Measurements from ENCODE around the gene NOX5.
"Not testable (repeated sequence)": the region's sequence is repeated elsewhere in the genome, so short reads cannot be mapped to it uniquely, and the experiment has no call there.

Gene NOX5

DNA sequence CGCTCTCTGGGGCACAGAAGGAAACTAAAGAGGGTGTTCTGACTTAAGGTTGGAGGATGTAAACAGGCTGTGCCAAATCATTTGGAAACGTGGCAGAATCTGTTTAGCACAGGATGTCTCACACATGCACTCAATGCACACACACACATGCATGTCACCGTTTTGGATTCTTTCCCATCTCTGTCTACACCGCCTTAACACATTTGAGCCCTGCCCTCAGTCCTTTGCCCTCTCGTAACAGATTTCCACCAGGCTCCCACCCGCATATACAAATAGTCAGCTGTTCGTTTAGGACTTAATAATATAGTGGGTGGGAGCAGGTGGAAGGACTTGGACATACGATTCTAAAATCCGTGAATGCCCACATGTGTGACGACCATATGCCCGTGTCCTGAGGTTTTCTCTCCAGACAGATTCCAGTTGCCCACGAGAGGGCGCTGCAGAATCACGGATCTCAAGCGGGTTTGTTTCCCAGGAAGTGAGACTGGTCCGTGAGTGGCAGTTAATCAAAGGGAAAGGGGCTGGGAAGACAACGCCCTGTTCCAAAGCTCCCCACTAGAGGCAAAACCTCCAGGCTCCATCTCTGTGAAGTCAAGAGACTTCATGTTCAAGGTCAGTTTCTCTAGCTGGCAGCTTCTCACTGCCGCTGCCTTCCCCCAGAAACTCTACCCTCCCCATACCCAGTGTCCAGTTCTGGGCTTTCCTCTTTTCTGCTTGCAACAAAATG is 44.5 kb downstream of the NOX5 start:
- peak; percentile 69 for DNase-seq (ENCODE audit: low spot score)

DNA sequence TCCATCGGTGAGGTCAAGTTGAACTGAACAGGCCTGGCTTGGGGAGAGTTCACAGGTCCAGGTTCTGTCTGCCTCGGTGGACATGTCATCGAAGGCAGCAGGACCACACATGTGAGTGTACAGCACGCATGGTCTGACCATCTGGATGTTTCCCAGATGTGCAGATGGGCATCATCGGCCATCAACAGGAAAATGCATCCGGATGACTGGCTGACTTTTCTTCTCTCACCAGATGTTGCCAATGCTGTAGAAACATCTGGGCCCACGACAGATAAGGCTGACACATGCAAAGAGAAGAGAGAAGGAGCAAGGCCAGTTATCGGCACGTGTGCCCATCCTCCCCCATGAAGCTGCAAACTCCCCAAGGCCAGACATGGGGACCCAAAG is 45.1 kb downstream of the NOX5 start:
- DNase-seq (ENCODE audit: low spot score), result no peak

DNA sequence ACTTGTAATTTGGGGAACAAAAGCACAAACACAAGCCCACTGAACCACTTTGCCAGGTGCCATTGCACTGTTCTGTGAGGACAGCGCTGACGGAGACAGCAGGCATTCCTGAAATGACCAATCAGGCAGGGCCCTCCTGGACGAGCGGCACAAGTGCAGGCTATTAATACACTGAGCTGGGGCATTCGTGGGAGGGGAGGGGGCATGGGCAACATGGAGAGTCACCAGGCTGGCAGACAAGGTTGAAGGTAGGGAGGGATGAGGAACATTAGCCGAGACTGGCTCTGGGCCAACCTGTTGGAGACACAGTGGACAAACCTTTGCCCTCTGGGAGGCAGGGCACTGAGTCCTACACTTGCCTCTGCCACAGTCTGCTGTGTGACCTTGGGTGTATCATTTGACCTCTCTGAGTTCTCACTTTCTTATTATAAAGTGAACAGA is 45.6 kb downstream of the NOX5 start:
- DNase-seq (ENCODE audit: low spot score), result no peak

DNA sequence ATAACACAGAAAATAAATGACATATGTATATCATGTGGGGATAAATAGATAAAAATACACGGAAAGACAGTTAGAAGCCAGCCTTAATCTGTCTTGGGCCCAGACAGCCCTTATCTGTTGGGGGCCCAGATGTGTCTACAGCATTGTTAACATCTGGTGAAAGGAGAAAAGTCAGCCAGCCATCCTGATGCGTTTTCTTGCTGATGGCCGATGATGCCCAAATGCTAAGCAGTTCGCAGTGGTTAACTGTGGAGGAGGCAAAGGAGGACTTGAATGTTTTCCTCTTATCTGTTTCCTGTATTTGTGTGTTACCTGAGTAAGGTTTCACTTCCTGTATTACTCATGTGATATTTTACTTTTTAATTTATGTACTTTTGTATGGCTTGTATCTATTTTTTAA is 46.2 kb downstream of the NOX5 start:
- DNase-seq (ENCODE audit: low spot score), result peak; percentile 14

DNA sequence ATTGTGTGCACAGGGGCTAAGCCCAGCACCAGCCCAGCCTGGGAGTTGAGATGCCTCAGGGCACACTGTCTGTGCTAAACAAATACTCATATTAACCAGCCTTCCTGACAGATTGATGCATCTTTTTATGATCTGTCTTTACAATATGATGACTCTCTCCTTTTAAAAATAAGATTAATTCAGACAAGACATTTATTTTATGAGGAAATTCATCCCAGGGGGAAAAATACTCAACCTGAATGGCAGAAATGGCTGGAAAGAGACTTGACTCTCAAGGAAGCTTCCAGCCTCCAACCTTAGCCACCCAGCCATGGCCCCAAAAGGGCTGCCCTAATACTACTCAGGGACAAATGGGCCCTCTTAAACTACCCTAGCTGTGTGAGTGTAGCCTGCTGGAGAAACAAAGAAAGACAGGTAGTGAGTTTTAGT is 46.9 kb downstream of the NOX5 start:
- DNase-seq (ENCODE audit: low spot score), result no peak

DNA sequence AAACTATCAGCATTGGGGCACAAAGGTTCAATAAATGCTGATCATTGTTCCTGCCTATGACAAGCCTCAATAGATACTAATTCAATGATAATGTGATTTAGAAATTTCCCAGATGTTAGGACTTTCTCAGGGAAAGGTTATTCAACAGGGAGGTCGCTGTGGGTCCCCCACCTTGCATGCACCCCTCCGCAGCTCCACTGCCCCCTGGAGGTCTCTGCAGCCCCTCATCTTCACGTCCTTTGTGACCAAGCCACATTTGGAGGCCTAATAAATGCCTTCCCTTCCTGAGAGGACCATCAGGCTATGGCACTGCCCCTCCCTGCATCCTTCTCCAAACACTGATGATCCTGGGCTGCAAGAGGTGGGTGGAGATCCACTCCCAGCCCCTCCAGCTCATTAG is 50.2 kb downstream of the NOX5 start:
- no peak for DNase-seq (ENCODE audit: low spot score)

DNA sequence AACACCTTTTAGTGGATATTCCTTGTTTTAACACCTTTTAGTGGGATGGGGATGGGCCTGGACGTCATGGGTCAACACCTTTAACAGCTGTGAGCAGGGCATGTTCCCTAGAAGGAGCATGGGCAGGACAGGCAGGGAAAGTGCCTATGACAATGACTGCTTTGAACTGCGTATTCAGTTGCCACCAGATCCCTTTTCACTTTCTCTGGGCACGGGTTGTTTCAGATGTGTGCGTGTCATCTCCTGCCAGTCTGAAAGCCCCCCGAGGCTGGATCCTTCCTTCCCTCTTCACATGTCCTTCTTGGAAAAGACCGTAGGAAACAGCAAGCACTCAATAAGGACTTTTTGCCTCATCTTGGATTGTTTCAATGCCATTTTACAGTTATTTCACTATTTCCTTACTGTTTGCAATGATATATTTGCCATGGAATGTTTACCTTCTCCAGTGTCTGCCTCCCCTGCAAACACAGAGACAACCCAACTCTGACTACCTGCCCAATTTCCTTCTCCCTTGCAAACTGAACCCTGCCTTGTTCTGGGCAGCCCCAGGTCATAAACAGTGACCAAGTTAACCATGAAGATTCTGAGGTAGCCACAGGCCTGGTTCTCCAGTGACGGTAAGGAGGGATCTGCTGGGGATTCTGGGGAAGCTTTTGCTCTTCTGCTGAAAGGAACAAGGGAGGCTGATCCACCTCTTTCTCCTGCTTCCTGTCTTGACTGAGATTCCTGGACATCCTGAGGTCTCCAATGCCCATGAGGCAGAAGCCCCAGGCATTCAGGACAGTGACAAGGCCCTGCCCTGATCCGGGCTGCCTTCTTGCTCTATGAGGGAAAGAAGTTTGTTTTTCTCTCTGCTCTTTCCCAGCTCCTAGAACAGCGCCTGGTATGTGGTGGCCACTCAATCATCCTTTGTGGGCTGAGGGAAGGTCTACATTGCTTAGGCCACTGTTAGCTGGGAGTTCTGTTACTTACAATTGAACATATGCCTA is 51.8 kb downstream of the NOX5 start:
- no peak for DNase-seq (ENCODE audit: low spot score)

DNA sequence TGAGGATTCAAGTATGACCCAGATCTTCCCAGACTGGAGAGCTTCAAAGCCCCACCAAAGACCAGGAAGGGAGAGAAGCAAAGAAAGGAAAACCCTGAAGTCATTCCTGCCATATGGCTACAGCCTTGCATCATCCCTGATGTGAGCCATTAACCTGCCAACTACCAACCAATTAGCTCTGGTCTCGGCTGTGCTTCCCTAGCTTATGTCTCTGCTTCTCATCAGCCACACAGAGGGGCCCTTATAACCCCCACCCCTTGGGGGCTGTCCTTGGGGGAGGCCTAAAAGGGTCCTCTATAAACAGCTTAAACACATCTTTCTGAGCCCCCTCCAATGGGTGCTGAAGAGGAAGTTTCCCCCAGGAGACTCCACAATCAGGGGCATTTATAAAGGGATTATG is 52.8 kb downstream of the NOX5 start:
- no peak for DNase-seq (ENCODE audit: low spot score)

DNA sequence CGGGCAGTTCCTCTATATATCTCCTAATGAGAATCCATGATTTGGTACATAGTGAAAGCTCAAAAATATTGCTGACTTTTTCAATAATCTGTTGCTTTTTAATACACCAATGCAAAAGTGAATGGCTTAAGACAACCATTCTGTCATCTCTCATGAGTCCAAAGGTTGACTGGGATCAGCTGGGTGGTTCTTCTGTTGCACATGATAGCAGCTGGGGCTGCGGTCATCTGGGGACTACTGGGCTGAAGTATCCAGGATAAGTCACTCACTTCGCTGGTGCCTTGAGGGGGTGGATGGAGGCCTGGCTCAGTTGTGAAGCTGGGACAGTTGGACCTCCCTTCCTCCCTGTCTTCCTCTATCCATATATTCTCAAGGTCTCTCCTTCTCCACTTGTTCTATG is 53.7 kb downstream of the NOX5 start:
- DNase-seq (ENCODE audit: low spot score), result no peak

DNA sequence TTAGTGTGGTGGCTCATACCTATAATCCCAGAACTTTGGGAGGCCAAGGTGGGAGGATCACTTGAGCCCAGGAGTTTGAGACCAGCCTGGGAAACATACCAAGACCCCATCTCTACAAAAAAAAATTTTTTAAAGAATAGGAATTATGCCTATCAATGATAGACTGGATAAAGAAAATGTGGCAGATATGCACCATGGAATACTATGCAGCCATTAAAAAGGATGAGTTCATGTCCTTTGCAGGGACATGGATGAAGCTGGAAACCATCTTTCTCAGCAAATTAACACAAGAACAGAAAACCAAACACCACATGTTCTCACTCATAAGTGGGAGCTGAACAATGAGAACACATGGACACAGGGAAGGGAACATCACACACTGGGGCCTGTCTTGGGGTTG is 54.8 kb downstream of the NOX5 start:
- not testable (repeated sequence) for DNase-seq (ENCODE audit: low spot score)

DNA sequence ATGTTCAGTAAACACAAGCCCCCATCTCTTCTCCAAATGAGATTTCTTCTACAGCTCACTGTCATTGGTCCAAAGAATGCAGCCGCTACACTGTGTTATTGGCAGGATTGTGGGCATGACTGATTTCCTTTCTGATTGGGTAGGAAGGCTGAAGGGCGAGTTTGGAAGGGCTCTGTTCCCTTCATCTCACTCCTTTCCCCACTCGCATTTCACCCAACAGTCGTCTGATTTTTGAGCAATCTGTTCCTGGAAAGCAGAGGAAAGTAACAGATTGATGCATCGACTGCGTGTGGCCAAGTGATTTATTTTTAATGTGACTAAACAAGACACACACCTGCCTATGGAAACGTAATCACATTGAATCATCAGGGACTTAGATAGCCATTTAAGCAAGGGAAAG is 55.5 kb downstream of the NOX5 start:
- DNase-seq (ENCODE audit: low spot score), result no peak

DNA sequence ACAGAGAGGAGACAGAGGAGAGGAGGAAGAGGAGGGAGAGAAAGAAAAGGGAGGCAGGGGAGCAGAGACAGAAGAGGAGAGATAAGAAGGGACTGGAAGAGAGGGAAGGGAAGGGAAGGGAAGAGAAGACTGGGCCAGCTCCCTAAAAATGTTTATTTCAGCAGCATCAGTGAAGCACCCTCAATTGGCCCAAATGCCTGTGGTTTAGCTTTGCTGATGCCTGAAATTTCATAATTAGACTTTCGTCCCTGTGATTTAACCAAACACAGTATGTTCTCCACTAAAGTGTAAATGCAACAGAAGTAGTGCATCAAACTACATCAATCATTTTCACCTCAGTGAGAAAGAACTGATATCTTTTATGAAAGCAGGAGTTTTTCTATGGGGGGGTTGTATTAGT is 55.9 kb downstream of the NOX5 start:
- DNase-seq (ENCODE audit: low spot score), result no peak

DNA sequence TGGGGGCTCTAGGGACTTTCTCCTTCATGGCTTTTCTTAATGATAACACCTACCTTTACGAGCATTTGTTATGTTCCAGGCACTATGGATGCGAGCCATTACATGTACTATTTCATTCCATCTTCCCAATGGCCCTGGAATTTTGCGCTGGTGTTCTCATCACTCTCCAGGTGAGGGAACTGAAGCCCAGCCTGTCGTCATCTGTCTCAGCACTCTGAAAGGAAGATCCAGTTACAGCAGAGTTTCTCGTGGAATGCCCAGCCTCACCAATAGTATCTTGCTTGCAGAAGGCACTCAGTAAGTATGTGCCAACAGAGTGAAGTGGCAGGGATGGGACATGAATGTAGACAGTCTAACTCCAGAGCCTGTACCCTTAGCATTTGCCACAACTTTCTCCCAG is 56.8 kb downstream of the NOX5 start:
- DNase-seq (ENCODE audit: low spot score), result no peak

DNA sequence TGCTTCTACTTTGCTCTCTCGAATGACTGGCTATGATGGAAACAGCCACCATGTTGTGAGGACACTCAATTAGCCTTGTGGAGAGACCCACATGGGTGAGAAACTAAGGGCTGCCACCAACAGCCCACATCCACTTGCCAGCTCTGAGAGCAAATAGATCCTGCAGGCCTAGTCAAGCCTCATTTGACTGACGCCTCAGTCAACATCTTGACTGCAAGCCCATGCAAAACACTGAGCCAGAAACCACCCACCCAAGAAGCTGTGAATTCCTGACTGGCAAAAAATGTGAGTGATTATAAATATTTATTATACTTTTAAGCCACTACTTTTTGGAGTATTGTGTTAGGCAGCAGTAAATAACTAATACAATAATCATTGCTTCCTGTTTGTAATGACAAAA is 58.4 kb downstream of the NOX5 start:
- DNase-seq (ENCODE audit: low spot score), result no peak

DNA sequence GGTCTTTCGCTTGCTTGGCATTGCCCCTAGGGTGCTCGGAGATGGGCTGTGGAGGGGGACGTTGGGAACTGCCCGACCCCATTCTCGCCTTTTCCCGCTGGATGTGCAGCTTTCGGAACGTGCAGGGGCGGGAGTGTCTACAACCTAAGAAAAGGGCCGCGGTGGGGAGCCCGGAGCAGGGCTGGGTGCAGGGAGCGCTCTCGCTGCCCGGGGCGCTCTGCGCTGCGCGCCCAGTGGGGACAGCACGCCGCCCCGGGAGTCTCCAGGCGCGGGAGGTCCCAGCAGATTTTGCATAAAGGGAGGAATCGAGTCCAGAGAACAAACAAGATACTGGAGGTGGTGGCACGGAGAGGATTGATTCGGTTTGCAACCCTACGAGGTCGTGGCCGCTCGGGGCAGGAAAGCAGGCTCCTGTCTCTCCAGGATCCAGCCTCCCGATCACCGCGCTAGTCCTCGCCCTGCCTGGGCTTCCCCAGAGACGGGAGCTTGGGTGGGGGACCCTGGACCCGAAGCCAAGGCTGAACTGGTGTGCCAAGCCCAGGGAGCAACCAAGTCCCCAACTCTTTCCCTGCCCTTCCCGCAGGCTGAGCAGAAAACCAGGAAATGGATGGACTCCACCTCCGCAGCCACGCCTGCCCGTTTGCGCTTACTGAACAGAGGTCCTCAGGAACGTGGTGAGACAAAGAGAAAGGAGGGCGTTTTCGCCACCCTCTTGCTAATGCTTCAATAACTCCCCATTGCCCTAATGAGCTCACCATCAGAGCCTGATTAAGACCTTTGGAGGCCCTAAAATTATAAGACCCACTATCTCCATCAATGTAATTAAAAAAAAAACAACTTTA is 59.7 kb downstream of the NOX5 start:
- no peak for DNase-seq (ENCODE audit: low spot score)

DNA sequence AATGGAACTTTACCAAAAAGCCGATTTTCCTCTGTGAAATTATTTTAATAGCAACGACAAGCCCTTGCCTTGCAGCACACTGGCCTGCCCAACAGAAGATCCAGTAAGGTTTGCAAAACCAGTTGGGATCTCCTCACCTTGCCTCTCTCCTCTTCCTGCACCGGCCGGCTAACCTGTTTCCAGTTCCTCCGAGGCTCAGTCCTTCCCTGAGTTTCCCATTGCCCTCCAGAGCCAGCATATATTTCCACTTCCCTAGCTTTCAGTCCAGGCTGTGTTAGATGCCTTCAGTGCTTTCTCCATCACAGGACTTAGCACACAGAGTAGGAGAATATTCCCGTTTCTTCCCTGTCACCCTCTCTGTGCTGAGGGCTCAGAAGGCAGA is 60.3 kb downstream of the NOX5 start:
- no peak for DNase-seq (ENCODE audit: low spot score)

DNA sequence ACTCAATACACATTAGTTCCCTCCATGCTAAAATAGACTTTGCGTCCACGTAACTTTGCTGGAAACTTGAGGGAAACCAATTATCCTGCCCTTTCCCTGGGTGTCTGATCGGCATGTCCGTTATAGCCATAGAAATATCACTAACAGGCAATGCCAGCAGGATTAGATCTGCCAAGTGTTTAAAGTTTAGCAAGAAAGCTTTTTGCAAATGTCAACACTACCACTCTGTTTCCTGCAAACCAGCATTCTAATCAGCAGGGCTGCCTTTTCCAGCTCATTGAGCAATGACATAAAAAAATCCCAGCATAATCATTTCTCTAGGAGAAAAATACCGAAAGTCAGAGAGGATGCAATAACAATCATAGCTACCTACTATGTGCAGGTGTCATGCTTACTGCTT is 60.9 kb downstream of the NOX5 start:
- DNase-seq (ENCODE audit: low spot score), result no peak

DNA sequence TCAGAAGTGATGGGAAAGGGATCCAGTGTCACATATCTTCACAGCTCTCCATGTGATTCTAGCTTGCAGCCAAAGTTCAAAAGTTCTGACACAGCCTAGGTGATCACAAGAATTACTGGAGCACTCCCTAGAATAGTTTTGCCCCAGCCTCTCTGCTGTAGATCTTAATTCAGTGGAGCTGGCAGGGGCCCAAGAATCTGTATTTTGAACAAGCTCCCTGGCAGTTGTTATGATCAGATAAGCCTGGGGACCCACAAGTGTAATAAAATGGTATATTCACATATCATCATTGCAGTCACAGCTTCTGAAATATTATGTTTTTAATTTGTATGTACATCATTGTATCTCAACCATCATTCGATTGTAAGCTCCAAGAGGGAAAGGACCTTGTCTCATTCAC is 62.3 kb downstream of the NOX5 start:
- no peak for DNase-seq (ENCODE audit: low spot score)

DNA sequence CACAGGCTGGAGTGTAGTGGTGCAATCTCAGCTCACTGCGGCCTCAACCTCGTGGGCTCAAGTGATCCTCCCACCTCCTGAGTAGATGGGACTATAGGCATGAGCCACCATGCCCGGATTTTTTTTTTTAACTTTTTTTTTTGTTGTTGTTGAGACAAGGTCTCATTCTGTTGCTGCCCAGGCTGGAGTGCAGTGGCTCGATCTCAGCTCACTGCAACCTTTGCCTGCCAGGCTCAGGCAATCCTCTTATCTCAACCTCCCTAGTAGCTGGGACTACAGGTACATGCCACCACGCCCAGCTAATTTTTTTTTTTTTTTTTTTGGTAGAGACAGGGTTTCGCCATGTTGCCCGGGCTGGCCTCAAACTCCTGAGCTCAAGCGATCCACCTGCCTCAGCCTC is 64.1 kb downstream of the NOX5 start:
- no peak for DNase-seq (ENCODE audit: low spot score)

DNA sequence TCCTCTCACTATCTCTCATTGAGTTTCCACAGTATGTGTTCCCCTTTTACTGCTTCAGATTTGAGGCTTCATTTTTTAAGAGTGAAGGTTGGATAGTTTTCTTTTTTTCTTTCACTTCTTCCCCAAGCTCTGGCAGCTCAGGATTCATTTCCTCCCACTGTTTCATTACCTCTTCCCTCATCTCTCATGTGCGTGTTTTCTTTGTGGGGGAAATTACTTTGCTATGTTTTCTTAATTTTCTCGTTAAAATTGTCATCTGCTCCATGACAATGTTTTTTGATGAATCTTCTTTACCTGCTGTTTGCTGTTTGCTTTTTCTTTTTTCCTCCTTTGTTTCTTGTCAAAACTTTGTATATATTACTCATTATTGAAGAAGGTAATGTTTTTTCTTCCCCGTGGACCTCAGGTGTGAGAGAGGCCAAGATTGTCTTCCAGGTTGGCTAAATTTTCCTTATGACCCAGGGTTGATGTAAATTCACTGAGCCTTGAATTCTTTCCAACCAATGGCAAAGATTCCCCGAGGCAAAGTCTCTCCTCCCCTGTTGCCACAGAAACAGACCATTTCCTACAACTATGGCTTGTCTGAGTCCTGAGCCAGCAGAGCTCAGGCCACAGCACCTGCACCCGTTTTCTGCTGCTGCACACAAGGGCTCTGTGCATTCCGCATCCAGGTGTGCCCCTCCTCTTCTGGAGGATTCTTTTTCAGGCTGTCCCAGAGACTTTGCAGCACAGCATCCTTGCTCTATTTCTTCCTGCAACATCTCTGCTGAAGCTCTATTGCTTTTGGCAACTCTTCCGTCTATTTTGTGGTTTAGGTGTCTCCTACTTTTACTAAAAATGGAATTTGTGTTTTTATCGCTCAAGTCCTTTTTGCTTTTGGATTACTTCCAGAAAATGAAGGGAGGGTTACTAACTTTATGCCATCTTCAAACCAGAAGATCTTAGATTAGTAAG is 66.1 kb downstream of the NOX5 start:
- no peak for DNase-seq (ENCODE audit: low spot score)

DNA sequence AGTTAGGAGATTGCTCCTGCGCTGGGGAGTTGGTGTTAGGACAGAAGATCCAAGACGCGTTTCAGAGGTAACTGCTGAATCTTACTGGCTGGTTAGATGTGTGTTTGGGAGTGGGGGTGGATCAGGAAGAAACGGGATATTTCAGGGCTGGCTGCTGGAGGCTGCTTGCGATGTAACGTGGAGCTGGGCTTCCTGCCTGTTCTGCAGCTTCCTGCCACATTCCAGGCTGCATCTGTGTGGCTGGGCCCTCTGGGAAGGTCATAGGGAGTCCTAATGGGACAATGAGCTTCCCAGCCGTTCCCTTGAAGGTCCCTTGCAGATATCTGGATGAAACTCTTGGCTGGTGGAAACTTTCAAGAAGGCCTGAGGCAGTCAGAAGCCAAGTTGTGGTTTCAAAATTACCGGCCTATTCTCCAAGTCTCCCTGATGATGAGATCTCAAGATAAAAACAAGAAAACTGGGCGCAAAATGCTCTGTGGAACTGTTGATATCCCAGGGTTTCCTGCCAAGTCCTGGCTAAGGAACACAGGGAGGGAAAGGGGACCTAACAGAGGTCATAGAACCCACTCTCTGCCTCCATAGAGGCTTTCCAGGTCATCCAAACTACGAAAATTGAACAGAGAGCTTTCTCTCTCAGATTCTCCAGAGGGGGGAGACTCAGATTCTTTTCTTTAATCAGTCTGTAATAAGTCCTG is 67.0 kb downstream of the NOX5 start:
- no peak for DNase-seq (ENCODE audit: low spot score)
